AG10803 (cell line): ENCODE measurements around the gene GP1BA.

Experiments
- DNase-seq: peaks from one replicate; pipeline ENCODE4 v3.0.0; 2010; ENCODE audit warnings: low read depth
- H3K4me3 ChIP-seq: 2 replicates; pipeline ENCODE4 v1.5.1; 2011; ENCODE audit warnings: mild to moderate bottlenecking, low read length, control low read depth
- CTCF ChIP-seq: conservative IDR thresholded peaks from 2 replicates; pipeline ENCODE4 v1.5.1; 2011; ENCODE audit warnings: mild to moderate bottlenecking, low read length, control low read depth, inconsistent platforms

GP1BA gene

DNA sequence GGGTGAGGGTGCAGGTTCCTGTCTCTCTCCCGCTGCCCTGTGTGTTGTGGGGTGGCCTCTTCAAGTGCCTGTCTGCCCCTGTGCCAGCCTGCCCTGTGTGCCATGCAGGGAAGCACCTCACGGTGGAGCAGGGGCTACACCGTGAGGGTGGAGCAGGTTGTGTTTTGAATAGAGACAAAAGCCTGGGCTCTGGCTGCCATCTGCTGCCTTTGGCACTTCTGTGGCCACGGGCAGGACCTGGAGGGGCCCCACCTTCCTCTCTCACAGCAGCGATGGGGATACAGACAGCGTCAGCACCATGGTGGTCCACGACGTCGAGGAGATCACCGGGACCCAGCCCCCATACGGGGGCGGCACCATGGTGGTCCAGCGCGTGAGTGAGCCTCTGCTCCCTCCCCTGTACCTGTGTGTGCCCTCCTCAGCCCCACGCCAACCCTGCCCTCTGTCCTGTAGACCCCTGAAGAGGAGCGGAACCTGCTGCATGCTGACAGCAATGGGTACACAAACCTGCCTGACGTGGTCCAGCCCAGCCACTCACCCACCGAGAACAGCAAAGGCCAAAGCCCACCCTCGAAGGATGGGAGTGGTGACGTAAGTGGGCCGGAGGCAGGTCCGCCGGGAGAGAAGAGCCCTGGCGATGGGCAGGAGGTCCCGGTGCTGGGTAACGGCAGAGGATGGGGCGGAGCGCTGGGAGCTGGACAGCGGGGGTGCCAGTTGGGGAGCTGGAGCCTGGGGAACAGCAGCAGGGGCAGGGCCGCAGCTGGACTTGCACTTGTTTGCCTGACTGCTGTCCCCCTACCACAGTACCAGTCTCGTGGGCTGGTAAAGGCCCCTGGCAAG lies 38.1 kb upstream of the GP1BA start:
- DNase-seq = no peak
- H3K4me3 ChIP-seq = no peak overlapping the region
- TF ChIP-seq CTCF = no peak

- no peak for TF ChIP-seq CTCF
- no peak for DNase-seq
- no peak overlapping the region for H3K4me3 ChIP-seq
Measured at GRCh38 chr17:4895121-4895520, 37.0 kb upstream of the GP1BA start.

GRCh38 chr17:4895657-4896331 lies 36.3 kb upstream of the GP1BA start:
- TF ChIP-seq CTCF = 0 out of 2 replicates have a peak, but pooled peaks have one; percentile 6
- DNase-seq = no peak
- no peak overlapping the region for H3K4me3 ChIP-seq

GRCh38 chr17:4896332-4897197 lies 35.5 kb upstream of the GP1BA start:
- DNase-seq = no peak
- TF ChIP-seq CTCF = no peak
- no peak overlapping the region for H3K4me3 ChIP-seq

DNA sequence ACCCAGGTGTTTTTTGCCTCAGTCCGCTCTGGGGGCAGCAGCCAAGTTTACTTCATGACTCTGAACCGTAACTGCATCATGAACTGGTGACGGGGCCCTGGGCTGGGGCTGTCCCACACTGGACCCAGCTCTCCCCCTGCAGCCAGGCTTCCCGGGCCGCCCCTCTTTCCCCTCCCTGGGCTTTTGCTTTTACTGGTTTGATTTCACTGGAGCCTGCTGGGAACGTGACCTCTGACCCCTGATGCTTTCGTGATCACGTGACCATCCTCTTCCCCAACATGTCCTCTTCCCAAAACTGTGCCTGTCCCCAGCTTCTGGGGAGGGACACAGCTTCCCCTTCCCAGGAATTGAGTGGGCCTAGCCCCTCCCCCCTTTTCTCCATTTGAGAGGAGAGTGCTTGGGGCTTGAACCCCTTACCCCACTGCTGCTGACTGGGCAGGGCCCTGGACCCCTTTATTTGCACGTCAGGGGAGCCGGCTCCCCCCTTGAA lies 34.8 kb upstream of the GP1BA start:
- DNase-seq = no peak
- TF ChIP-seq CTCF = no peak
- H3K4me3 ChIP-seq = no peak overlapping the region

GRCh38 chr17:4897785-4898184 lies 34.3 kb upstream of the GP1BA start:
- DNase-seq = no peak
- no peak for TF ChIP-seq CTCF
- H3K4me3 ChIP-seq = no peak overlapping the region
